Glutamatergic neuron (in vitro differentiated cells): ENCODE results near the gene USP3. TPM values are rescaled to one million over a fixed set of nuclear protein-coding genes. Genes with fewer than 3 reads are reported as not detected.

Experiments used
- DNase-seq: peaks from one replicate; pipeline ENCODE4 v3.0.0; 2022
- H3K27ac Mint-ChIP-seq: one replicate; pipeline ENCODE4 v1.8.0; 2020; ENCODE audit warnings: mild to moderate bottlenecking, mixed read lengths, inconsistent platforms; ENCODE audit not compliant: unreplicated experiment
- H3K27me3 Mint-ChIP-seq: one replicate; pipeline ENCODE4 v1.8.0; 2020; ENCODE audit warnings: mild to moderate bottlenecking, moderate library complexity, mixed read lengths, inconsistent platforms; ENCODE audit not compliant: unreplicated experiment
- H3K36me3 Mint-ChIP-seq: one replicate; pipeline ENCODE4 v1.8.0; 2020; ENCODE audit warnings: mild to moderate bottlenecking, mixed read lengths, inconsistent platforms; ENCODE audit not compliant: unreplicated experiment
- H3K4me1 Mint-ChIP-seq: one replicate; pipeline ENCODE4 v1.8.0; 2020; ENCODE audit warnings: mild to moderate bottlenecking, low read depth, mixed read lengths, inconsistent platforms; ENCODE audit not compliant: unreplicated experiment
- H3K4me3 Mint-ChIP-seq: one replicate; pipeline ENCODE4 v1.8.0; 2020; ENCODE audit warnings: mild to moderate bottlenecking, mixed read lengths, inconsistent platforms; ENCODE audit not compliant: unreplicated experiment
- H3K9me3 Mint-ChIP-seq: one replicate; pipeline ENCODE4 v1.8.0; 2020; ENCODE audit warnings: mild to moderate bottlenecking, moderate library complexity, mixed read lengths, inconsistent platforms; ENCODE audit not compliant: unreplicated experiment
- total RNA-seq: library from RNA; stranded (reverse); fragmentation: NEBNext Ultra II Directional; extraction: Animal tissue kit (Norgen Biotek cat#: 25700); gene quantifications from one replicate; pipeline ENCODE4 v1.2.1, GENCODE V29; 2021; ENCODE audit not compliant: unreplicated experiment
- TF ChIP-seq, protein P1 (sequence below): fragments of 200-600 bp; sonication (generic); IDR thresholded peaks from one replicate; pipeline ENCODE4 v1.5.0; 2021; ENCODE audit not compliant: partially characterized antibody, unreplicated experiment

The USP3 gene
- total RNA-seq, 1 donor from 2014 or later, result 50.9 TPM

DNA sequence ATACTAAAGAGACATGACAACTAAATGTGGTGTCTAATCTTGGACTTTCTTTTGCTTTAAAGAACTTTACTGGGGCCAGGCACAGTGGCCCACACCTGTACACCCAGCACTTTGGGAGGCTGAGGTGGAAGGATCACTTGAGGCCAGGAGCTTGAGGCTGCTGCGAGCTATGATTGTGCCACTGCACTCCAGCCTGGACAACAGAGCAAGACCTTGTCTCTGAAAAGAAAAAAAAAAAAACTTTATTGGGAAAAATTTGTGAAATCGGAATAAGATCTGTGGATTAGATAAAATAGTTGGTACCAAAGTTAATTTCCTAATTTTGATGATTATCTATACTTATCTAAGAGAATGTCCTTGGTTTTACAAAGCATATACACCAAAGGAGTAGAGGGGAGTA lies 34.4 kb upstream of the USP3 start:
- H3K36me3 Mint-ChIP-seq, result no peaks in the 10 kb centered on the region
- H3K9me3 Mint-ChIP-seq, result peaks cover 4% of the 10 kb centered on the region
- H3K4me1 Mint-ChIP-seq, result peaks cover 5% of the 10 kb centered on the region
- H3K4me3 Mint-ChIP-seq, result no peak overlapping the region
- TF ChIP-seq, protein P1, sequence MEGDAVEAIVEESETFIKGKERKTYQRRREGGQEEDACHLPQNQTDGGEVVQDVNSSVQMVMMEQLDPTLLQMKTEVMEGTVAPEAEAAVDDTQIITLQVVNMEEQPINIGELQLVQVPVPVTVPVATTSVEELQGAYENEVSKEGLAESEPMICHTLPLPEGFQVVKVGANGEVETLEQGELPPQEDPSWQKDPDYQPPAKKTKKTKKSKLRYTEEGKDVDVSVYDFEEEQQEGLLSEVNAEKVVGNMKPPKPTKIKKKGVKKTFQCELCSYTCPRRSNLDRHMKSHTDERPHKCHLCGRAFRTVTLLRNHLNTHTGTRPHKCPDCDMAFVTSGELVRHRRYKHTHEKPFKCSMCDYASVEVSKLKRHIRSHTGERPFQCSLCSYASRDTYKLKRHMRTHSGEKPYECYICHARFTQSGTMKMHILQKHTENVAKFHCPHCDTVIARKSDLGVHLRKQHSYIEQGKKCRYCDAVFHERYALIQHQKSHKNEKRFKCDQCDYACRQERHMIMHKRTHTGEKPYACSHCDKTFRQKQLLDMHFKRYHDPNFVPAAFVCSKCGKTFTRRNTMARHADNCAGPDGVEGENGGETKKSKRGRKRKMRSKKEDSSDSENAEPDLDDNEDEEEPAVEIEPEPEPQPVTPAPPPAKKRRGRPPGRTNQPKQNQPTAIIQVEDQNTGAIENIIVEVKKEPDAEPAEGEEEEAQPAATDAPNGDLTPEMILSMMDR, result no peak
- peaks cover 2% of the 10 kb centered on the region for H3K27me3 Mint-ChIP-seq
- no peak overlapping the region for H3K27ac Mint-ChIP-seq
- DNase-seq, result no peak

DNA sequence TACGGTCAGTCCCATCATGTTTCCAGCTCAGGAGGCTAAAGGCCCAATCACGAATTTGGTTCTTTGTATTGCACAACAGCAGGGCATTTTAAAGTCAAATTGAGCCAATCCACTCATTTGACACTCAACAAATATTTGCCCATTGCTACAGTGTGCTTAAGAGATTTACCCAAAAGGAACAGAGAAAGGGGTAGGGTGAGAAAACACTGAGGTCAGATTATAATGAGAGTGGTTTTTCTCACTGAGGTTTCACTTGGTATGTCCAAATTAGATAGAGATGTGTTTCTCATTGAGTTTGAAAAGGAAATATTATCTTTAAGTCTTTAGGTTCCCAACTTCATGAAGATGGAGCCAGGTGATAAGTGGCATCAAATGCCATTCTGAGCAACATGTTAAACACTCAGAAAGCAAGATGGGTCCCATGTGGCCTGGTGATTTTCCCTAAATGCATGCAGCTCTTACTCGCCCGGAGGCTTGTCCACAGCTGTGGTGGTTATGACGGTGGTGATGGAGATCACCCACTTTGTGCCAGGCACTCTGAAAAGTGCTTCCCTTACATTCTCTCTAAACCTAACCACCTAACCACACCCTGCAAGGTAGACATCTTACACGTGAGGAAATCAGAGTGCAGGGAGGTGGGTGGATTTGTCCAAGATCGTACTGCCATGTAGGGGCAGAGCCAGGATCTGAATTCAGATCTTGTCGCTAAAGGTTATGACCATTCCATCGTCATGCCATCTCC lies 31.2 kb upstream of the USP3 start:
- Mint-ChIP-seq H3K36me3 (no peaks in the 10 kb centered on the region), H3K4me1 (peaks cover 4% of the 10 kb centered on the region), H3K27ac (no peak overlapping the region), H3K27me3 (peaks cover 2% of the 10 kb centered on the region), H3K9me3 (peaks cover 9% of the 10 kb centered on the region), H3K4me3 (no peak overlapping the region)
- TF ChIP-seq, protein P1, result no peak
- DNase-seq, result no peak

DNA sequence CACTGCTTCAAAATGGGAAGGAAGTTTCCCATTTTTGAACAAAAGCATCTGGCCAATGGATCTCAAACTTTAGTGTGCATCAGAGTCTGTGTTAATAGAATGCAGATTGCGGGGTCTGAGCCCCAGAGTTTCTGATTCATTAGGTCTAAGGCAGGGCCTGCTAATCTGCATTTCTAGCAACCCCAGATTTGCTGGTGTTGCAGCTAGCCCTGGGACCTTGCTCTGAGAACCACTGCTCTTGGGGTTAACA lies 30.7 kb upstream of the USP3 start:
- no peak overlapping the region for H3K4me3 Mint-ChIP-seq
- H3K9me3 Mint-ChIP-seq, result peaks cover 9% of the 10 kb centered on the region
- no peaks in the 10 kb centered on the region for H3K36me3 Mint-ChIP-seq
- peaks cover 4% of the 10 kb centered on the region for H3K4me1 Mint-ChIP-seq
- no peak overlapping the region for H3K27ac Mint-ChIP-seq
- peaks cover 2% of the 10 kb centered on the region for H3K27me3 Mint-ChIP-seq
- DNase-seq, result no peak
- TF ChIP-seq, protein P1, result no peak

DNA sequence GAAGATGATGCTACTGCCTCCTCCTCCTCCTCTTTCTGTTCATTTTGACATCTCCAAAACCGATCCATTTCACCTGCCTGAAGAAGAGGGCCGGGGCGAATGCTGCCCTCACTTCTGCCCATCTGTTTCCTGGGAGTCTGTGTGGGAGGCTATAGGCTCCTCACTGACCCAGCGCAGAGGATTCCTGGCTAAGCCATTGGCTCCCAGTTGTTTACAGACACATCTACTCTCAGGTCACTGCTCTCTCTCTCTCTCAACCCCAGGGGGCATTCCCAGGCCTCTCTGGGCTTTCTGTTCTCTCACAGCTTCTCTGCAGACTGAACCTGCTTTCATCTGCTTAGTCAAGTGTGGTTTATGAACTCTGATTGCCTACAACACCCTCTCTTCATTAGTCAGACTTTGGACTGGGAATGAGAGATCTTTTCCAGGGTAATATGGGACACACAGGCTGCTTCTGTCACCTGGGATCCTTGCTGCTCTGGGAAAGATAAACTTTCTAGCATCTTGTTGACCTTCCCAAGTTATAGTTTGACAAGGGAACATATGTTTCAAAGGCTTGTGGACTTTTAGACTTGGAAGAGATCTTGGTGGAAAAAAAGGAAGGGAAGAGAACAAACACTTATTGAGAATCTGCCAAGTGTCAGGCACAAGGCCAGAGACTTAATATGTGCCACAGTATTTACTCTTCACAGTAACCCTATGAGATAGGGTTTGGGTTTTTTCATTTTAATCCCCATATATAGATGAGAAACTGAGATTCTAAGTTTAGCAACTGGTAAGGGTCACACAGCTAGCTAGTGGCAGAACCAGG lies 30.2 kb upstream of the USP3 start:
- H3K9me3 Mint-ChIP-seq, result peaks cover 9% of the 10 kb centered on the region
- no peak overlapping the region for H3K4me3 Mint-ChIP-seq
- no peak overlapping the region for H3K27ac Mint-ChIP-seq
- no peak for DNase-seq
- peaks cover 4% of the 10 kb centered on the region for H3K4me1 Mint-ChIP-seq
- TF ChIP-seq, protein P1, result no peak
- no peaks in the 10 kb centered on the region for H3K36me3 Mint-ChIP-seq
- peaks cover 2% of the 10 kb centered on the region for H3K27me3 Mint-ChIP-seq

DNA sequence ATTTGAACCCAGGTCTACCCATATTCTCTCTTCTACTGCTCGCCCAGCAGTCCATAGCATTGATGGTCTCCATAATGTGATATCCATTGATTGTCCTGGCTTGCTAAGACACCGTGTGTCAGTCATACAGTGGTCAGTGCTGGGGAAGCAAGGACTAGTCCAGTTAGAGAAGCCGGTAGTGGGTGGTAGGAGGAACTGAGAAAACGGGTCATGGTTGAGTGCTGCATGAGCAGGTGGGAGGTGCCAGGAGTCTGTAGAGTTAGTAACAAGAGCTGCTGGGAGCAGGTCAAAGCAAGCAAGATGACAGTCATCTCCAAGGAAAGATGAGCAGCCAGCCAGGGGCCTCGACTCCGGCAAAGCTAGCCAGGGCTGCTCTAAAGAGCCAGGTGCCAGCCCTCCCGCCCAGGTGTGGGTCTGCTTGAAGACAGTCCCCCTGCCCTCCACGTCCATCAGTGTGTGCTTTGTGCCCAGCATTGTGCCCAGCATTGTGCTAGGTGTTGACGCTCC lies 29.5 kb upstream of the USP3 start:
- Mint-ChIP-seq H3K4me3 (no peak overlapping the region), H3K27me3 (peaks cover 2% of the 10 kb centered on the region), H3K36me3 (no peaks in the 10 kb centered on the region), H3K9me3 (peaks cover 9% of the 10 kb centered on the region), H3K27ac (no peak overlapping the region), H3K4me1 (peaks cover 5% of the 10 kb centered on the region)
- TF ChIP-seq, protein P1, result no peak
- no peak for DNase-seq
